Measurements from ENCODE around the gene ANKRD11.
A peak's percentile ranks its signal among the peaks of the same experiment; 100 is the strongest.
"Not testable (repeated sequence)": the region's sequence is repeated elsewhere in the genome, so short reads cannot be mapped to it uniquely, and the experiment has no call there.

Gene ANKRD11

DNA sequence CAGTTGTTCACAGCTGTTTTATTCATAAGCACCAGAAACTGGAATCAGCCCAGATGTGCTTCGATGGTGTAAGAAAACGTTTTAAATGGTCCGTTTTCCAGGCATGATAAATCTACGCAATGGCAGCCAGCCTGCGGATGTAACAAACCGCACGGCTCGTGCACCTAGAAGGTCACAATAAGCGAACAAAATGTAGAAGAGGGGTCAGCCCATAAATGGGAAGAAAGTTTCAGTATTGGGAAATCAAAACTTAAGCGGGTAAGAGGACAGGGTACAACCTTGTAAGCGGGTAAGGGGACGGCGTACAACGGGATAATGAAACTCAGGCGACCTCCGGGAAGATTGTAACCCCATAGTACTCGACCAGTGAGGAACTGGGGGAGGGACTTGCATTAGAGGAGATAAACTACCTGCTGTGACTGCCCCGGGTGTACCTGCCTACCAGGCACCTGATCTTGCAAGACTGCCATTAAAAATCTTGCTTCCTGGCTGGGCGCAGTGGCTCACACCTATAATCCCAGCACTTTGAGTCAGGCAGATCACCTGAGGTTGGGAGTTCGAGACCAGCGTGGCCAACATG lies 66.6 kb downstream of the ANKRD11 start:
- Histone ChIP-seq H3K4me2 (ENCODE audit: low read depth, low read length) (peak overlapping the region; percentile 73), H3K9ac (ENCODE audit: low read length) (no peak overlapping the region), H3K79me2 (ENCODE audit: low read length) (peaks cover 91% of the 10 kb centered on the region), H3K9me3 (replicated peaks; ENCODE audit: insufficient read depth, low read length) (no peaks in the 10 kb centered on the region), H3K27me3 (replicated peaks; ENCODE audit: insufficient read depth, low read length) (no peaks in the 10 kb centered on the region), H3K4me3 (ENCODE audit: low read length) (peak overlapping the region; percentile 15; the same call in 1 of the 2 replicates), H3K4me1 (ENCODE audit: low read length) (peaks cover 47% of the 10 kb centered on the region), H3K36me3 (replicated peaks; ENCODE audit: insufficient read depth, low read length) (no peaks in the 10 kb centered on the region), H3K9me2 (replicated peaks; ENCODE audit: insufficient read depth, low read length) (no peaks in the 10 kb centered on the region), H2AFZ (ENCODE audit: low read length) (no peak overlapping the region), H3F3A (ENCODE audit: insufficient read depth, low read length) (peaks cover 22% of the 10 kb centered on the region), H4K20me1 (ENCODE audit: insufficient read depth, low read length) (peaks cover 13% of the 10 kb centered on the region; the same call in 1 of the 2 replicates), H3K27ac (ENCODE audit: low read length) (peak overlapping the region; percentile 78; the same call in 1 of the 2 replicates)
- TF ChIP-seq EZH2phosphoT487 (IDR thresholded peaks at IDR 0.05; ENCODE audit: low read length) (no peak), EZH2 (optimal IDR thresholded peaks at IDR 0.05; ENCODE audit: low read depth, low read length) (no peak)
- TF ChIP-seq, protein P1, sequence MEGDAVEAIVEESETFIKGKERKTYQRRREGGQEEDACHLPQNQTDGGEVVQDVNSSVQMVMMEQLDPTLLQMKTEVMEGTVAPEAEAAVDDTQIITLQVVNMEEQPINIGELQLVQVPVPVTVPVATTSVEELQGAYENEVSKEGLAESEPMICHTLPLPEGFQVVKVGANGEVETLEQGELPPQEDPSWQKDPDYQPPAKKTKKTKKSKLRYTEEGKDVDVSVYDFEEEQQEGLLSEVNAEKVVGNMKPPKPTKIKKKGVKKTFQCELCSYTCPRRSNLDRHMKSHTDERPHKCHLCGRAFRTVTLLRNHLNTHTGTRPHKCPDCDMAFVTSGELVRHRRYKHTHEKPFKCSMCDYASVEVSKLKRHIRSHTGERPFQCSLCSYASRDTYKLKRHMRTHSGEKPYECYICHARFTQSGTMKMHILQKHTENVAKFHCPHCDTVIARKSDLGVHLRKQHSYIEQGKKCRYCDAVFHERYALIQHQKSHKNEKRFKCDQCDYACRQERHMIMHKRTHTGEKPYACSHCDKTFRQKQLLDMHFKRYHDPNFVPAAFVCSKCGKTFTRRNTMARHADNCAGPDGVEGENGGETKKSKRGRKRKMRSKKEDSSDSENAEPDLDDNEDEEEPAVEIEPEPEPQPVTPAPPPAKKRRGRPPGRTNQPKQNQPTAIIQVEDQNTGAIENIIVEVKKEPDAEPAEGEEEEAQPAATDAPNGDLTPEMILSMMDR (IDR thresholded peaks at IDR 0.05; ENCODE audit: low read length) = no peak
- no peak for DNase-seq

DNA sequence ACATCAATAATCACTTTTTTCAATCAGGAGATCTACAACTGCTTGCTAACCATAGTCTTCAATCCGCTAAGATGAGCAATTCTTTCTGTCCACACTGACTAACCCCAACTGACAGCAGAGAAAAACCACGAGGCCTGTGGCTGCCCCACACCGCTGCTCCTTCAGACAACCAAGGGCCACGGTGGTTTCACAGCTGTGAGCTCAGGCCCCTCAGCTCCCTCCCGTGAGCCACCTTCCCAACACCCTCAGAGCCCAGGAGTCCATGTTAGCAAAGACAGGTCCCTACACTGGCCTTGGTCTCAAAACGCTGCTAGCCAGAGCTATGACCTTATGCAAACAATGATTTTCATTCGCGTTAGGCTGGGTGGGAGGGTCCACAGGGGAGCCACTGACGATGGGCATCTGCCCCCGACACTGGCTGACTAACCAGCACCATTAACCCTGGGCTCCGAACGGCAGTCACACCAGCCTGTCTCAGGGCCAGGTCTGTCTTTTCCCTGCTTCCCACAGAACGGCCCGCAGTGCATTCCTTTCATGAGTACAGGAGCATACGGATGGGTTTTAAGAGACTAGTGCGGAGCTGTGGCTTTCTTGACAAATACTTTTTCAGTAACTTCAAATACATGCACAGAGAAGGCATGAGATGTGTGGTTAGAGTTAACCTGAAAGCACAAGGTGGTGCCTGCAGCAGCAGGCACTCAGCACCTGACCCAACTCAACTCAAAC lies 67.3 kb downstream of the ANKRD11 start:
- 0 out of 2 replicates have a peak overlapping the region, but pooled peaks have one; percentile 11 for H3K9ac ChIP-seq (ENCODE audit: low read length)
- peaks cover 13% of the 10 kb centered on the region; the same call in 1 of the 2 replicates for H4K20me1 ChIP-seq (ENCODE audit: insufficient read depth, low read length)
- peak overlapping the region; percentile 78 for H3K27ac ChIP-seq (ENCODE audit: low read length)

DNA sequence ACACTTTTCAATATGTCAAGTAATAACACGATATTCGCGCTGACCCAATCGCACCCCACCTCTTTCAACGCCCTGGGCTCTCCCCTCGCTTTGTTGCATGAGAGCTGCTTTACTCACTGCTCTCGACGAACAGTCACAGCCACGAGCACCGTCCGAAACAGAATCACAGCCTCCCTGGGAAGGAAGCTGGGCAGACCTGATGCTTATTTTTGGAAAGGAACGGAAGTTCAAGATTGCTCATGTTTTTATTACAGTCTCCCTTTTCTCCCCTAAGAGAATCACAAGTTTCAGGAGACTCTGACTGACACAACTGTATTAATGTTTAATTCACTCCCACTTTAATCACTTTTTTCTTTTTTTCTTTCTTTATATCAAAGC lies 67.8 kb downstream of the ANKRD11 start:
- H3F3A ChIP-seq (ENCODE audit: insufficient read depth, low read length) = peaks cover 22% of the 10 kb centered on the region
- H3K36me3 ChIP-seq (replicated peaks; ENCODE audit: insufficient read depth, low read length) = no peaks in the 10 kb centered on the region
- no peaks in the 10 kb centered on the region for H3K27me3 ChIP-seq (replicated peaks; ENCODE audit: insufficient read depth, low read length)
- peak overlapping the region; percentile 73; the same call in 1 of the 2 replicates for H3K4me2 ChIP-seq (ENCODE audit: low read depth, low read length)
- no peaks in the 10 kb centered on the region for H3K9me3 ChIP-seq (replicated peaks; ENCODE audit: insufficient read depth, low read length)
- peak overlapping the region; percentile 78 for H3K27ac ChIP-seq (ENCODE audit: low read length)
- DNase-seq = peak; percentile 62
- H3K9ac ChIP-seq (ENCODE audit: low read length) = 0 out of 2 replicates have a peak overlapping the region, but pooled peaks have one; percentile 11
- peaks cover 13% of the 10 kb centered on the region; the same call in 1 of the 2 replicates for H4K20me1 ChIP-seq (ENCODE audit: insufficient read depth, low read length)
- H3K9me2 ChIP-seq (replicated peaks; ENCODE audit: insufficient read depth, low read length) = no peaks in the 10 kb centered on the region
- H3K4me3 ChIP-seq (ENCODE audit: low read length) = no peak overlapping the region; the same call in 1 of the 2 replicates
- peaks cover 94% of the 10 kb centered on the region for H3K79me2 ChIP-seq (ENCODE audit: low read length)
- TF ChIP-seq, protein P1 (IDR thresholded peaks at IDR 0.05; ENCODE audit: low read length) = no peak
- TF ChIP-seq EZH2 (optimal IDR thresholded peaks at IDR 0.05; ENCODE audit: low read depth, low read length) (no peak), EZH2phosphoT487 (IDR thresholded peaks at IDR 0.05; ENCODE audit: low read length) (no peak)
- H2AFZ ChIP-seq (ENCODE audit: low read length) = no peak overlapping the region
- peaks cover 47% of the 10 kb centered on the region for H3K4me1 ChIP-seq (ENCODE audit: low read length)

More for the DNA sequence above, 67.3 kb downstream of the ANKRD11 start:
- peak; percentile 44 for DNase-seq
- Histone ChIP-seq H3K4me1 (ENCODE audit: low read length) (peaks cover 47% of the 10 kb centered on the region), H2AFZ (ENCODE audit: low read length) (no peak overlapping the region), H3K79me2 (ENCODE audit: low read length) (peaks cover 93% of the 10 kb centered on the region), H3K27me3 (replicated peaks; ENCODE audit: insufficient read depth, low read length) (no peaks in the 10 kb centered on the region), H3K4me3 (ENCODE audit: low read length) (peak overlapping the region; percentile 15; the same call in 1 of the 2 replicates), H3F3A (ENCODE audit: insufficient read depth, low read length) (peaks cover 22% of the 10 kb centered on the region), H3K4me2 (ENCODE audit: low read depth, low read length) (peak overlapping the region; percentile 73), H3K36me3 (replicated peaks; ENCODE audit: insufficient read depth, low read length) (no peaks in the 10 kb centered on the region), H3K9me3 (replicated peaks; ENCODE audit: insufficient read depth, low read length) (no peaks in the 10 kb centered on the region), H3K9me2 (replicated peaks; ENCODE audit: insufficient read depth, low read length) (no peaks in the 10 kb centered on the region)
- TF ChIP-seq, protein P1 (IDR thresholded peaks at IDR 0.05; ENCODE audit: low read length) = no peak
- TF ChIP-seq EZH2 (optimal IDR thresholded peaks at IDR 0.05; ENCODE audit: low read depth, low read length) = no peak
- TF ChIP-seq EZH2phosphoT487 (IDR thresholded peaks at IDR 0.05; ENCODE audit: low read length) = no peak

DNA sequence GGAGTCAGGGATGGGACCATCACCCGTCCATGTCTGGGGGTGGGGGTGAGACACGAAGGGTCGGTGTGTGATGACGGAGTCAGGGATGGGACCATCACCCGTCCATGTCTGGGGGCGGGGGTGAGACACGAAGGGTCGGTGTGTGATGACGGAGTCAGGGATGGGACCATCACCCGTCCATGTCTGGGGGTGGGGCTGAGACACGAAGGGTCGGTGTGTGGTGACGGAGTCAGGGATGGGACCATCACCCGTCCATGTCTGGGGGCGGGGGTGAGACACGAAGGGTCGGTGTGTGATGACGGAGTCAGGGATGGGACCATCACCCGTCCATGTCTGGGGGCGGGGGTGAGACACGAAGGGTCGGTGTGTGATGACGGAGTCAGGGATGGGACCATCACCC lies 69.1 kb downstream of the ANKRD11 start:
- DNase-seq; H3K9ac ChIP-seq (ENCODE audit: low read length); H3K27ac ChIP-seq (ENCODE audit: low read length); H3K9me2 ChIP-seq (replicated peaks; ENCODE audit: insufficient read depth, low read length); H3K4me3 ChIP-seq (ENCODE audit: low read length); H3K9me3 ChIP-seq (replicated peaks; ENCODE audit: insufficient read depth, low read length); H3K27me3 ChIP-seq (replicated peaks; ENCODE audit: insufficient read depth, low read length); H3K36me3 ChIP-seq (replicated peaks; ENCODE audit: insufficient read depth, low read length); H3K4me2 ChIP-seq (ENCODE audit: low read depth, low read length); H2AFZ ChIP-seq (ENCODE audit: low read length): not testable (repeated sequence)
- peaks cover 47% of the 10 kb centered on the region for H3K4me1 ChIP-seq (ENCODE audit: low read length)
- peaks cover 94% of the 10 kb centered on the region for H3K79me2 ChIP-seq (ENCODE audit: low read length)
- peaks cover 10% of the 10 kb centered on the region; the same call in 1 of the 2 replicates for H4K20me1 ChIP-seq (ENCODE audit: insufficient read depth, low read length)
- peaks cover 22% of the 10 kb centered on the region for H3F3A ChIP-seq (ENCODE audit: insufficient read depth, low read length)

All from MM.1S (cell line).